GM21786 (cell line): Measurements from ENCODE around the gene NUP35.
"Not testable (repeated sequence)": the region's sequence is repeated elsewhere in the genome, so short reads cannot be mapped to it uniquely, and the experiment has no call there.

ENCODE experiments used
- ATAC-seq: cut with Tn5 transposase; IDR thresholded peaks from one replicate; pipeline ENCODE4 v1.9.1; 2021; ENCODE audit not compliant: unreplicated experiment

The NUP35 gene

DNA sequence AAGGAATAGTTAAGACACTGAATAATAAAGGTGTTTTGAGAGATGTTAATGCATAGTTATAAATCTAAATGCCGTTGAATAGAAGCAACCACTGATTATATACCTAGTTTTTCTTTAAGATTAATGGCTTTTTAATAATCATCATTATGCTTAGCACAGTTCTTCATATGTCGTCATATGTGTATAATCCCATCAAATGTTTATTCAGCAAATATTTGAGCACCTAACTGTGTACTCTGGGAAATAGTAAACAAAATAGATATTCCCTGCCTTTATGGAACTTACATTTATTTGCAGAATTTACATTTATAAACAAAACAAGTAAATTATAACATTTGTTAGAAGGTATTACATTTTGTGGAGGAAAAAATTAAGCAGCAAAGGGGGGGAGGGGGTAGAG lies 9.8 kb downstream of the NUP35 start:
- ATAC-seq = no peak

- ATAC-seq = no peak
These were observed 24.7 kb downstream of the NUP35 start for GRCh38 chr2:183148955-183149354.

DNA sequence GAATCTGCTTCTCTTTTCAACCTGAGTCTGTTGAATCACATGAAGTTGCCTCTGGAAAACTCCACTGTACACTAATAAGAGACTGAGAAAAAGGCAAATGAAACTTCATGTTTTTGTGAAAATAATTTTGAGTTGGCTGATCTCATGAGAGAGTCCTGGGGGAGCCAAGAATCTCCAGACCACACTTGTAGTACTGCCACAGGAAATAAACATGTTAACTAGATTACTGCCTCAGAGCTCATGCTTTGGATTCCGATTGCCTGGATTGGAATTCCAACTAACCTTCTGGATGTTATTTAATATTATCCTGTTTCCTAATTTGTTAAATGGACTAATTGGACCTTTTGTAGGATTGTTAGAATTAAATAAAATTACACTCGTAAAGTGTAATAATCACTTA lies 25.2 kb downstream of the NUP35 start:
- ATAC-seq = no peak

- ATAC-seq = not testable (repeated sequence)
These were observed 28.0 kb downstream of the NUP35 start for GRCh38 chr2:183152280-183152679.

GRCh38 chr2:183153967-183154366 lies 29.7 kb downstream of the NUP35 start:
- ATAC-seq = no peak

GRCh38 chr2:183154772-183155171 lies 30.5 kb downstream of the NUP35 start:
- ATAC-seq = not testable (repeated sequence)

DNA sequence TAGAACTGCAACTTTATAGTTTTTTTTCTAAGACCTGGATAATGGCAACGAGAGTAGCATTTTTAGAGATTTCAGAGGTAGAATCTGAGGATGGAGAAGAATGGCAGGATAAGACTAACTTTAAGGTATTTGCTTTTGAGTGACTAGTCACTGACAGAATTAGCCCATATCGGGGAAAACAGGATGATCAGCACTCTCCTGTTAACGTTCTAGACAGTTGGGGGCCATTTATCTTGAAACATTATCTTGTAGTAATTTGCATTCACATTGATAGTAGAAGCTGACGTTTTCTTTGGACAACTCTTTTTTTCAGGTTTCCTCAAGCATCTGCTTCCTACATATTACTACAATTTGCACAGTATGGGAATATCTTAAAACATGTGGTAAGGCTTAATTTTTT lies 32.9 kb downstream of the NUP35 start:
- ATAC-seq = no peak

DNA sequence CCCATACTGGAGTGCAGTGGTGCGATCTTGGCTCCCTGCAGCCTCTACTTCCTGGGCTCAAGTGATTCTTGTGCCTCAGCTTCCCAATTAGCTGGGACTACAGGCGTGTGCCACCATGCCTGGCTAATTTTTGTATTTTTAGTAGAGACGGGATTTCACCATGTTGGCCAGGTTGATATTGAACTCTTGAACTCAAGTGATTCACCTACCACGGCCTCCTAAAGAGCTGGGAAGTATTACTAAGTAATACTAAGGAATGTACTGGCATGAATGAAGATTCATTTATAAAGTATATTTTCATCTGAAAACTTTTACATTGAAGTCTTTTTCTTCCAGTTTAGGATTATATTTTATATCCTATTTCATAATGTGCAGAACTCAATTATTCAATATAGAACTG lies 38.1 kb downstream of the NUP35 start:
- no peak for ATAC-seq

GRCh38 chr2:183163821-183164649 lies 39.8 kb downstream of the NUP35 start:
- no peak for ATAC-seq

GRCh38 chr2:183164650-183165015 lies 40.4 kb downstream of the NUP35 start:
- ATAC-seq = no peak

- ATAC-seq = no peak
These were observed 42.0 kb downstream of the NUP35 start for GRCh38 chr2:183166210-183166609.

- ATAC-seq = not testable (repeated sequence)
These were observed 42.7 kb downstream of the NUP35 start for GRCh38 chr2:183166976-183167375.

DNA sequence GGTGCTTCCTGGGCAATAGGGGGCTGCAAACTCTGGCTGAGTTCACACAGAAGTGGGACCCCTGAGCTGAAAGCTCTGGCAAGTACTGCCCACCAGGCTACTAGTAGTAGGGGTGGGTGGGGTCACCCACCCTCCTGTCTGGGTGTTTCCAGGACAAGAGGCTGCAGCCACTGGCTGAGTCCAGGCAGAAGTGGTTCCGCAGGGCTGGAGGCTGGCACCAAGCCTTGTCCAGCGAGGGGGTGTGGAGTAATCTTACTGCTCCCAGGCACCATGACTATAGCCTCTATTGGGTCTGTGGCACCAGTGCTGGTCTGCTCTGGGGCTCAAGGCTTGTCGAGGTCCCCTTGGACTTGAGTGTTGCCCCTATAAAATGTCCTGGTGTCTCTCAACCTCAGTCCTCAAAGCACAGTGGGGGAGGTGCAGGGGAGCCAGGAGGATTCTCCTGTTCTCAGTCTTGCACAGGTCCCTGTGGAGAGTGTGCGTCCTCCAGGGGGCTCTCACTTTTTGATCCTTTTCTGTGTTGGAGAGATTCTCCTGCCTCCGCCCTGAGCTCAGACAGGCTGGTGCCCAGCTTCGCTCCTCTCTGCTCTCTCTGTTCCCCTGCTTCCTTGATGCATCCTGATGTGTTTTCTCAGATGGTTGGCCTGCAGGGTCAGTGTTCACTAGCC lies 48.1 kb downstream of the NUP35 start:
- ATAC-seq = no peak

GRCh38 chr2:183179156-183179555 lies 54.9 kb downstream of the NUP35 start:
- no peak for ATAC-seq

DNA sequence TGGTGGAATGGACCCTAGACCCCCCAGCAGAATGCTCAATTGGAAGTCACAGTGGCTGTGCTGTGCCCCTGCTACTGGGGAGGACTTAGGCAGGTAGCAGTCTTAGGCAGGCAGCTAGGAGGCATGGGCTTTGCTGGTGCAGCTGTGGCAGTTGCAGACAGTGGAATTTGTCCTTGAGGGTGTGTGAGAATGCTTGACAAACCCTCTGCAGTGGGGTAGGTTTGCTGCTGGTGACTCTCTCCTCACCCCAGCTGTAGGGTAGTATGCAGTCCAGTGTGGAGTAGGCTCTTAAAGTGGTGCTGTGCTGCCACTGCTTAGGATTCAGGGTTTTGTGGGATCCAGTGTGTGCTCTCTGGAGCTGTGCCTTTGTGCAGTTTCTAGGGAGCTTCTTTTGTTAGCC lies 61.3 kb downstream of the NUP35 start:
- ATAC-seq = no peak

DNA sequence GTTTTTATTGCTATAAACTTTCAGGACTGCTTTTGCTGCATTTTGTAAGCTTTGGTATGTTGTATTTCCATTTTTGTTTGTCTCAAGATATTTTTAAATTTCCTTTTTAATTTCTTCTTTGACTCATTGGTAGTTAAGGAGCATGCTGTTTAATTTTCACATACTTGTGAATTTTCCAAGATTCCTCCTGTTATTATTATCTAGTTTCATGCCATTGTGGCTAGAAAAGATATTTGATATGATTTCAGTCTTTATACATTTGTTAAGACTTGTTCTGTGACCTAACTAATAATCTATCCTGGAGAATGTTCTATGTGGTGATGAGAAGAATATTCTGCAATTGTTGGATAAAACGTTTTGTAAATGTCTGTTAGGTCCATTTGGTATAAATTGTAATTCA lies 62.1 kb downstream of the NUP35 start:
- ATAC-seq = no peak

DNA sequence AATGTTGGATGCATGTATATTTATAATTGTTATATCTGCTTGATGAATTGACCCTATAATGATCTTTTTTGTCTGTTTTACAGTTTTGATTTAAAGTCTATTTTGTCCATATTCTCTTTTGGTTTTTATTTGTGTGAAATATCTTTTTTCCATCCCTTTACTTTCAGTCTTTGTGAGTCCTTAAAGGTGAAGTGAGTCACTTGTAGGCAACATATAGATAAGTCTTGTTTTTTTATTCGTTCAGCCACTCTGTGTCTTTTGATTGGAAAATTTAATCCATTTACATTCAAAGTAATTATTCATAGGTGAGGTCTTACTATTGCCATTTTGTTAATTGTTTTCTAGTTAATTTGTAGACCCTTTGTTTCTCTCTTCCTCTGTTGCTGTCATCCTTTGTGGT lies 62.5 kb downstream of the NUP35 start:
- ATAC-seq = no peak

- no peak for ATAC-seq
These were observed 68.1 kb downstream of the NUP35 start for GRCh38 chr2:183192343-183192742.

DNA sequence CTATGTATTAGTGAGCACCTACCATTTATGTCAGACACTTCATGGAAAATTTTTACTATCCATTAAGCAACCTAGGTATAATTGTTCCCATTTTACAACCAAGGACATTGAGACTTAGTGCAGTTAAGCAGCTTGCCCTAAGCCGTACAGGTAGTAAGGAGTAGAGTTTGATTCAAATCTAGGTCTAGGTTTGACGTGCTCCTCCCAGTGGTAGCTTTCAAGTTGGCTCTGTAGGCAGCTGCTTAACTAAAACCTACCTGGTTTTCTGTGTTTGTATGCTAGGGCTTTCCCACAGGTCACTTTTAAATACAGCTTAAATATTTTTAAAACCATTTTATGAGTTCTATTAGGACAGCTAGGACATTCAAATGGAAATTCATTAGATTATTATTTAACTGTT lies 69.7 kb downstream of the NUP35 start:
- ATAC-seq = no peak

DNA sequence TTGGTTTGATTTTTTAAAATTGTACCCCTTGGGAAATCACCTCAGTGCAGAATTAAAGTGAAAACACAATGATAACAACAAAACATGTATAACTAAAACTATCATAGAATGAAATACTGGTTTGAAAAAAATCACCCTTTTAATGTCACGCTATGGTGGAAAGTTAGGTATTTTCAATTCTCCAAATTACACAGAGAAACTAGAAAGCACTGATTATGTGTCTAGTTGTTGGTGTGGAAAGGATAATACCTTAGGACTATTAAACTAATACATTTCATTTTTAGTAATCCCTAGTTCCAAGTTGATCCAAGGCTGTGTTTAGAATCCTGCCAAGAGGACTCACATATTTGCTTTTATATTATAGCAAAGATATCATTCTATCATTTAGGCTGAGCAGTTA lies 71.2 kb downstream of the NUP35 start:
- ATAC-seq = no peak

DNA sequence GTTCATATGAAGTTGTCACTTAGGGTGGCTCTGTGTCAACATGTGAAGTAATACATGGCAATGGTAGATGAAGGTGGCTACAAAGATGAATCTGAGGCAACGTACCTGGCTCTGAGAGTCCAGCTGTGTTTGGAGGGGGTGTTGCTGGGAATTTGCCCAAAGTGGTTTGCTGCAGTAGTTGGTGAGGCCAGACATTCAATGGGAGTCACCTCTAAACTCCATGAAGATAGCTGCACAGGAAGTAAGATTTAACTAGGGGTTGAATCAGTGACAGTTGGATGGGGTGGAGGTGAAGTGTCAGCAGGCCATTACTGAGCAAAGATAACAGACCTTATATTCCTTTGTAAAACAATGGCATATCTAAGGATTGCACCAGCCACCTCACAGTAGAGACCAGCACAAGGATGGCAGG lies 71.8 kb downstream of the NUP35 start:
- ATAC-seq = no peak

DNA sequence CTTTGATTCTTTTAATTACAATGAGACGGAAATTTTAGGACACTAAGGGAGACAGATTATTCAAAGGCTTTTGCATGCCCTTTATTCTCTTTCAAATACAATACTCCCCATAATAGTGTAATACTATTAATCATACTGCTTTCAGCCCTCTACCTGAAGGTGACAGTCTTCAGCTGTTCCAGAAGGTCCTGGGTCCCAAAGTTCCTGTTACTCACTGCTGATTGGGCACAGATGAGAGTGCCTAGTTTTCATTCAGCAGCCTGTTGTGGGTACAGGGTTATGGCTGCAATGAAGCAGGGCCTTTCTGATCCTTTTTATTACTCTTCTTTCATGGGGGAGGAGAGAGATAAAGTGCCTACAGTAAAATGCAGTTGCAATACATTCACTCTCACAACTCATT lies 80.2 kb downstream of the NUP35 start:
- no peak for ATAC-seq

DNA sequence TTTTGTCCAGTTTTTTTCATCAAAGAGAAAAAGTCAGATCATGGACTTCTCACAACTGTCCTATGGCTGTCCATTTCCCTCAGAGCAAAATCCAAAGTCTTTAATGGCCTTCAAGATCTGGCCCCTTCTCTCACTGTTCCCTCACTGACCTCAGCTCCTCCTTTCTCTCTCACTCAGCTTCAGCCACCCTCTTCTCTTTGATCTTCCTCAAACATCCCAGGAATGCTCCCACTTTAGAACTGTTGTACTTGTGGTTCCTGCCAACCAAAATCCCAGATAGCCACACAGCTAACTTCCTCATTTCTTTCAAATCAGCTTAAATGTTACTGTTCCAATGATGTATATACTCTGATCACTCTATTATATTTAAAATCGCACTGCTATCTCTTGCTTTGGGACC lies 82.9 kb downstream of the NUP35 start:
- ATAC-seq = no peak
